ENCODE data around the gene EIF2B2.

GRCh38 chr14:75009176-75009575, 6.5 kb downstream of the EIF2B2 start:
- TF ChIP-seq CTCF (conservative IDR thresholded peaks at IDR 0.05; ENCODE audit: low read depth in 2 of 2) (no peak), POLR2AphosphoS5 (IDR thresholded peaks at IDR 0.05; ENCODE audit: low read depth) (no peak), REST (IDR thresholded peaks at IDR 0.05; ENCODE audit: unreplicated experiment) (no peak), CREB1 (CRISPR knock-in tag; IDR thresholded peaks at IDR 0.05; ENCODE audit: low read depth) (no peak), ZNF331 (CRISPR knock-in tag; IDR thresholded peaks at IDR 0.05; ENCODE audit: low read depth) (no peak), ETS1 (IDR thresholded peaks at IDR 0.05) (no peak)

Measured in GM23338 (cell line).